ENCODE results near the gene ADAMTSL3.

The ADAMTSL3 gene

DNA sequence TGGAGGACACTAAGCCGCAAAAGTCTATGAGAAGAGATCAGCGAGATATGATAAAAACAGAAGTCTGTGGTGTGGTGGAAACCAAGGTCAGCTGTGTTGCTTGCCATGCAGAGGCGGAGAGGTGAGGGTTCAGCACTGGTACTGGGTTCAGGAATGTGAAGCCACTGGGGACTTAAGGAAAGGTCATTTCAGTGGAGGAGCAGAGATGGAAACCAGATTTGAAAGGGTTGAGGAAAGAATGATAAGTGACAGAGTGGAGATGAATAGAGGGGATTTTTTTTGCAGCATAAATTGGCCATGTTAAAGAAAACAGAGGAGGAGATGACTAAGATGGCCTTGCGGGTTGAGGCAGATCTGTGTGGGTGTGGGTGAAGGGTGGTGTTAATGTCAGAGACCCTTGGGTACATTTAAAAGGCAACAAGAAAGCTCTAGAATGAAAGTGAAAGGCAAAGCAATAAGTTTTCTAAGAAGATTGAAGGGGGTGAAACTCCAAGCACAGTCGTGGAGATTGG, 265.5 kb downstream of the ADAMTSL3 start:
- peak; percentile 57 for DNase-seq (ENCODE audit: low read depth)
- no peak for TF ChIP-seq CTCF (IDR thresholded peaks at IDR 0.05; ENCODE audit: low read depth, low read length, missing control alignments)
- H3K4me3 ChIP-seq (ENCODE audit: low read depth, low read length) = no peak overlapping the region

- no peak for DNase-seq (ENCODE audit: low read depth)
- TF ChIP-seq CTCF (IDR thresholded peaks at IDR 0.05; ENCODE audit: low read depth, low read length, missing control alignments) = no peak
- no peak overlapping the region for H3K4me3 ChIP-seq (ENCODE audit: low read depth, low read length)
Measured at GRCh38 chr15:83919978-83920510, 266.1 kb downstream of the ADAMTSL3 start.

DNA sequence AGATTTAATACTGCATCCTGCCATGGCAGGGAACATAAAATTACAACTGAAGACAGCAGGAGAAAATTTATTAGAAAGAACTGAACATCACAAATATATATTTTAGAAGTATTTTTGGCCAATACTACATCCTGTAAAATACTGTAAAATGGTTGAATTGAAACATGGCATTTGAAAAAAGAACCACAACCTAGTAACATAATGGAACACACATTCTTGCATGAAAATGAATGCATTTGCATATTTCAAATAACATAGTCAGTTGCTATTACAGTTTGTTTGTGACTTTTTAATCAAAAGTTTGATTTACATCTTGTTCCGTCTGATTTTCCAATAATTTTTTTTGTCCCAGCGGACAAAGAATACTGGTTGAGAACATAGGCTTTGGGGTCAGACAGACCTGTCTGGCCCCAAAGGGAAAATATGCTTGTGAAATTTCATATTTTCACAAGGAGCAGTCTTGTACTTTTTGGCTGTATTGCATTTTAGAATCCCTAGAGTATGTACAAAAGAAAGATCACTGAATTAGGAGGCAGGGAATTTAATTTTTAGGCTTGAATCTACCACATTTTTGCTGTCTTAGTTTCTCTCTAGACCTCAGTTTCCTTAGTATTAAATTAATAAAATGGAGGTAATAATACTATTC, 268.8 kb downstream of the ADAMTSL3 start:
- H3K4me3 ChIP-seq (ENCODE audit: low read depth, low read length) = no peak overlapping the region
- DNase-seq (ENCODE audit: low read depth) = no peak

DNA sequence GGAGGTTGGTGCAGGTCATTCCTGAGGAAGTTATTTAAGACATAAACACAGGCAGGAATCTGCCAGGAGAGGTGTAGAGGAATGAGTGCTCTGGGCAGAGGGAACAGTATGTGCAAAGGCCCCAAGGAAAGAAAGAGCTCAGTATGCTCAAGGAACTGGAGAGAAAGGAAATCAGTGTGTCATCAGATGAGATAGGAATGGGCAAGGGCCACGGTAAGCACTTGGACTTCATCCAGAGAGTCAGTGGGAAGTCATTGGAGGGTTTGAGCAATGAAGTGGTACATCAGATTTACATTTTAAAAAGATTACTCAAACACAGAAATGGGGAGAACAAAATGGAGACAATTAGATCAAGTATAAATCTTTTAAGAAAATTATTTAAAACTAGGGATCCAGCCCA, 272.2 kb downstream of the ADAMTSL3 start:
- DNase-seq (ENCODE audit: low read depth) = no peak
- no peak for TF ChIP-seq CTCF (IDR thresholded peaks at IDR 0.05; ENCODE audit: low read depth, low read length, missing control alignments)
- H3K4me3 ChIP-seq (ENCODE audit: low read depth, low read length) = no peak overlapping the region

More for the DNA sequence above, 268.8 kb downstream of the ADAMTSL3 start:
- no peak for TF ChIP-seq CTCF (IDR thresholded peaks at IDR 0.05; ENCODE audit: low read depth, low read length, missing control alignments)

DNA sequence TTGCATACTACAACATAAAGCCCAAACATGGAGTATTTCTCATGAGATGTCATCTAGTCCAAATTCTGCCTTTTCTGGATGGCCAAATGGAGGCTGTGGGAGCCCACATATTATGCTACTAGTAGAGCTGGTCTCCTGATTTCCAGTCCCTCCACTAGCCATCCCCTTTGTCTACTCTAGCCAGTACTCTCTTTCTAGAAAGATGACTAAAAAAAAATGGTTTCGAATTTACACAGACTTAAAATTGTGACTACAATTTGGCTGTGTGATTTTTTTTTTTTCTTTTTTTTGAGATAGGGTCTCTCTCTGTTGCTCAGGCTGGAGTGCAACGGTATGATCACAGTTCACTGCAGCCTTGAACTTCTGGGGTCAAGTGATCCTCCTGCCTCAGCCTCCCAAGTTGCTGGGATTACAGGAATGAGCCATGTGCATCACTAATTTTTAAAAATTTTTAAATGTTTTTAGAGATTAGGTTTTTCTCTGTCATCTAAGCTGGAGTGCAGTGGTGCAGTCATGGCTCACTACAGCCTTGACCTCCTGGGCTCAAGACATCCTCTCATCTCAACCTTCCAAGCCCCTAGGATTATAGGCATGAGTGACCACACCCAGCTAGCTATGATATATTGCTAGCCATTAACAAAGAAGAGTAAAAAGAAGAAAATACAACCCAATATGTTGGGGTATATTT, 273.9 kb downstream of the ADAMTSL3 start:
- peak; percentile 45 for DNase-seq (ENCODE audit: low read depth)
- peak overlapping the region; percentile 6; the same call in 1 of the 2 replicates for H3K4me3 ChIP-seq (ENCODE audit: low read depth, low read length)
- no peak for TF ChIP-seq CTCF (IDR thresholded peaks at IDR 0.05; ENCODE audit: low read depth, low read length, missing control alignments)

- no peak for TF ChIP-seq CTCF (IDR thresholded peaks at IDR 0.05; ENCODE audit: low read depth, low read length, missing control alignments)
- peak; percentile 76 for DNase-seq (ENCODE audit: low read depth)
- H3K4me3 ChIP-seq (ENCODE audit: low read depth, low read length) = peak overlapping the region; percentile 6; the same call in 1 of the 2 replicates
Measured at GRCh38 chr15:83928392-83928734, 274.4 kb downstream of the ADAMTSL3 start.

Data from GM12864 (cell line).